NCI-H2196 treated with DMSO at 0.1 percent for 48 hours (cell line): ENCODE results near the gene KRTAP9-8.
"Not testable (repeated sequence)": the region's sequence is repeated elsewhere in the genome, so short reads cannot be mapped to it uniquely, and the experiment has no call there.

Source experiments
- DNase-seq: peaks from one replicate; lab custom pipeline; 2025; ENCODE audit not compliant: unreplicated experiment; lab: John Stamatoyannopoulos, UW

KRTAP9-8 gene

GRCh38 chr17:41255381-41256290 lies 17.8 kb downstream of the KRTAP9-8 start, which contains the start of gene KRTAP9-9:
Gene KRTAP9-9, plus strand, starts transcription at chr17:41255384.
- not testable (repeated sequence) for DNase-seq

- no peak for DNase-seq
Measured at GRCh38 chr17:41256291-41256685, 18.5 kb downstream of the KRTAP9-8 start.

GRCh38 chr17:41258406-41258805 lies 20.6 kb downstream of the KRTAP9-8 start:
- no peak for DNase-seq

GRCh38 chr17:41263212-41263611 lies 25.4 kb downstream of the KRTAP9-8 start:
- DNase-seq: no peak

GRCh38 chr17:41264599-41264998 lies 26.8 kb downstream of the KRTAP9-8 start:
- DNase-seq: no peak

- DNase-seq: no peak
Measured at GRCh38 chr17:41265078-41265477, 27.3 kb downstream of the KRTAP9-8 start, which contains the start of gene KRTAP9-6. Gene KRTAP9-6, plus strand, starts transcription at chr17:41265378. Its CDS starts 0 bp downstream, at chr17:41265378.

- no peak for DNase-seq
Measured at GRCh38 chr17:41267711-41268110, 29.9 kb downstream of the KRTAP9-8 start.

GRCh38 chr17:41271323-41271722 lies 33.5 kb downstream of the KRTAP9-8 start:
- not testable (repeated sequence) for DNase-seq

GRCh38 chr17:41271858-41272257 lies 34.1 kb downstream of the KRTAP9-8 start:
- no peak for DNase-seq

- DNase-seq: not testable (repeated sequence)
Measured at GRCh38 chr17:41275648-41276190, 37.9 kb downstream of the KRTAP9-8 start, which contains the start of gene KRTAP9-7. Gene KRTAP9-7, plus strand, starts transcription at chr17:41275698. Its CDS starts 0 bp downstream, at chr17:41275698.

- no peak for DNase-seq
Measured at GRCh38 chr17:41278176-41278955, 40.6 kb downstream of the KRTAP9-8 start.

- DNase-seq: no peak
Measured at GRCh38 chr17:41284043-41284442, 46.2 kb downstream of the KRTAP9-8 start.

GRCh38 chr17:41284546-41284945 lies 46.7 kb downstream of the KRTAP9-8 start:
- no peak for DNase-seq

GRCh38 chr17:41287050-41287449 lies 49.3 kb downstream of the KRTAP9-8 start:
- DNase-seq: no peak
